ENCODE results near the gene ST14.

ST14 gene

GRCh38 chr11:130144141-130144540, 15.4 kb upstream of the ST14 start:
- no peak for DNase-seq (ENCODE audit: low read depth)
- TF ChIP-seq, protein P1, sequence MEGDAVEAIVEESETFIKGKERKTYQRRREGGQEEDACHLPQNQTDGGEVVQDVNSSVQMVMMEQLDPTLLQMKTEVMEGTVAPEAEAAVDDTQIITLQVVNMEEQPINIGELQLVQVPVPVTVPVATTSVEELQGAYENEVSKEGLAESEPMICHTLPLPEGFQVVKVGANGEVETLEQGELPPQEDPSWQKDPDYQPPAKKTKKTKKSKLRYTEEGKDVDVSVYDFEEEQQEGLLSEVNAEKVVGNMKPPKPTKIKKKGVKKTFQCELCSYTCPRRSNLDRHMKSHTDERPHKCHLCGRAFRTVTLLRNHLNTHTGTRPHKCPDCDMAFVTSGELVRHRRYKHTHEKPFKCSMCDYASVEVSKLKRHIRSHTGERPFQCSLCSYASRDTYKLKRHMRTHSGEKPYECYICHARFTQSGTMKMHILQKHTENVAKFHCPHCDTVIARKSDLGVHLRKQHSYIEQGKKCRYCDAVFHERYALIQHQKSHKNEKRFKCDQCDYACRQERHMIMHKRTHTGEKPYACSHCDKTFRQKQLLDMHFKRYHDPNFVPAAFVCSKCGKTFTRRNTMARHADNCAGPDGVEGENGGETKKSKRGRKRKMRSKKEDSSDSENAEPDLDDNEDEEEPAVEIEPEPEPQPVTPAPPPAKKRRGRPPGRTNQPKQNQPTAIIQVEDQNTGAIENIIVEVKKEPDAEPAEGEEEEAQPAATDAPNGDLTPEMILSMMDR (conservative IDR thresholded peaks at IDR 0.05; ENCODE audit: control insufficient read depth, insufficient read depth, low read depth, low read length), result no peak
- no peak overlapping the region for H3K4me3 ChIP-seq (ENCODE audit: control insufficient read depth, low read depth, low read length)

DNA sequence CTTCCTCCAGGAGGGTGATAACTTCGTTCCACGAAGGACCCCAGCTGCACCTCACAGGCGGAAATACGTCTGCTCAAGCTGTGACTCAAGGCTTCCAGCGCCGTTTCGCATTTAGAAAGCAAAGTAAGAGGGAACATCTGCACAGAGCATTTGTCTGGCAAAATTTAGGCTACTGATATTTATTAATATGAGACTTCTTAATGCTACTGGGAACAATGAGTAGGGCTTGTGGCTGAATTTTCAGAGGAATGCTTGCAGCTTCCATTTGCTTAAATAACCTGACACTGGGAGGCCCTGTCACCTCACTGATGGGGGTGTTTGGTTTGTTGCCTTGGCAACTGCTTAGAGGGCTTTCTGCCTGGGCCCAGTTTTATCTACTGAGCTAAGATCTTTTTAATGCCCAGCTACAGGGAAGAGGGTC, 14.7 kb upstream of the ST14 start:
- H3K4me3 ChIP-seq (ENCODE audit: control insufficient read depth, low read depth, low read length), result no peak overlapping the region
- no peak for DNase-seq (ENCODE audit: low read depth)
- TF ChIP-seq, protein P1 (conservative IDR thresholded peaks at IDR 0.05; ENCODE audit: control insufficient read depth, insufficient read depth, low read depth, low read length), result no peak

DNA sequence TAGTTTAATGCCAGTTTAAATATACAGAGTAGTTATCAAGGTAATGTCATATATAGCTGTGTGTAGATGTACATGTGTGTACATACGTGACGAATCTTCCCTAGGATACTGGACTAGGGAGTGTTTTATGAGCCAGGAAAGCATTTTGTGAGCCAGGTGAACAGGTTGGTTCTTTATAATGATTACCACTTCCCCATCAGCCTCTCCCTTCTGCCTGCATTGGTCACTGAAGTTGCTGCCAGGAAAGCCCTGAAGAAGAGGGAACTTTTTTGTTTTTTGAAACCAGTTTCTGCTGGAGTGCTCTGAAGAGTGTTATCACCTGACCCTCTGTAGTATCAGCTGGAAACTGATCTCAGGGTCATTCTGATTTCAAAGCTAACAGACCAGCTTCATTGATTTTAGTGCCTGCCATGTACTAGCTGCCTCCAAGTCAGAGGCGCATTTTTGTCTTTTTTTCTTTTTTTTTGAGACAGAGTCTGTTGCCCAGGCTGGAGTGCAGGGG, 14.2 kb upstream of the ST14 start:
- TF ChIP-seq, protein P1 (conservative IDR thresholded peaks at IDR 0.05; ENCODE audit: control insufficient read depth, insufficient read depth, low read depth, low read length), result no peak
- no peak overlapping the region for H3K4me3 ChIP-seq (ENCODE audit: control insufficient read depth, low read depth, low read length)
- DNase-seq (ENCODE audit: low read depth), result no peak

GRCh38 chr11:130145975-130146776, 13.4 kb upstream of the ST14 start:
- DNase-seq (ENCODE audit: low read depth), result peak; percentile 31
- TF ChIP-seq, protein P1 (conservative IDR thresholded peaks at IDR 0.05; ENCODE audit: control insufficient read depth, insufficient read depth, low read depth, low read length), result peak; percentile 24
- no peak overlapping the region for H3K4me3 ChIP-seq (ENCODE audit: control insufficient read depth, low read depth, low read length)

DNA sequence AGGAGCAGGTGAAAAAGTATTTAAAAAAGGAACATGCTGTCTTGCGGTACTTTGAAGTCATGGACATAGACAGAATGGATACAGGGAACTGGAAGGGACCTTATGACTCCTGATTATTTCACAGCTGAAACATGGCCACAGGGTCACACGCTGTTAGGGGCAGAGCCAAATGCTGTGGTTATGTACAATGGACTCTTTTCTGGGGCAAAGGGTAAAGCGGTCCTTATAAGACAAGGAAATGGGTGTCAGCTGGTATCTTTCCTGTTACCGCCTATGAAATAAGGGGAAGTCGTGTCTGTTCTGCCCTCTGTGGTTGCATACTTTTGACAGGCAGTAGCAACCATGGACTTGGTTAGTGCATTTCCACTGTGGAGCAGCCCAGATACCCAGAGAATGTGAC, 12.8 kb upstream of the ST14 start:
- no peak for DNase-seq (ENCODE audit: low read depth)
- H3K4me3 ChIP-seq (ENCODE audit: control insufficient read depth, low read depth, low read length), result no peak overlapping the region
- TF ChIP-seq, protein P1 (conservative IDR thresholded peaks at IDR 0.05; ENCODE audit: control insufficient read depth, insufficient read depth, low read depth, low read length), result no peak

- H3K4me3 ChIP-seq (ENCODE audit: control insufficient read depth, low read depth, low read length), result no peak overlapping the region
- TF ChIP-seq, protein P1 (conservative IDR thresholded peaks at IDR 0.05; ENCODE audit: control insufficient read depth, insufficient read depth, low read depth, low read length), result no peak
- DNase-seq (ENCODE audit: low read depth), result no peak
Measured at GRCh38 chr11:130148796-130149326, 10.7 kb upstream of the ST14 start.
